ENCODE data around the gene CASZ1. TPM values are rescaled to one million over a fixed set of nuclear protein-coding genes. Genes with fewer than 3 reads are reported as not detected.

Gene CASZ1
- total RNA-seq, 4 donors from 2014 or later = 106 to 229 (median 160) TPM

GRCh38 chr1:10646347-10646861, 150.0 kb downstream of the CASZ1 start:
- H3K4me1 ChIP-seq = peaks cover 51% of the 10 kb centered on the region
- H3K4me3 ChIP-seq = no peak overlapping the region
- 59% methylated on average over 8 of the region's 12 CpGs for WGBS
- no peaks in the 10 kb centered on the region for H3K9me3 ChIP-seq
- TF ChIP-seq POLR2AphosphoS5 (IDR thresholded peaks at IDR 0.05) (peak in 1 of 3 donors; percentile 62), EP300 (IDR thresholded peaks at IDR 0.05) (no peak), POLR2A (IDR thresholded peaks at IDR 0.05) (no peak), CTCF (IDR thresholded peaks at IDR 0.05) (no peak)
- peak overlapping the region; percentile 31 for H3K27ac ChIP-seq
- peaks cover 36% of the 10 kb centered on the region for H3K36me3 ChIP-seq
- H3K27me3 ChIP-seq = no peaks in the 10 kb centered on the region
- no peak for DNase-seq (ENCODE audit: low spot score in 2 of 2)

- no peak for TF ChIP-seq CTCF (IDR thresholded peaks at IDR 0.05)
- TF ChIP-seq POLR2A (IDR thresholded peaks at IDR 0.05) = no peak
- no peak for TF ChIP-seq EP300 (IDR thresholded peaks at IDR 0.05)
- TF ChIP-seq POLR2AphosphoS5 (IDR thresholded peaks at IDR 0.05) = no peak
- 78% methylated on average over 32 of the region's 32 CpGs for WGBS
- no peaks in the 10 kb centered on the region for H3K9me3 ChIP-seq
Measured at GRCh38 chr1:10644307-10645128, 151.9 kb downstream of the CASZ1 start.

GRCh38 chr1:10643607-10644306, 152.7 kb downstream of the CASZ1 start:
- Histone ChIP-seq H3K4me3 (no peak overlapping the region), H3K27ac (peak overlapping the region; percentile 6), H3K9me3 (no peaks in the 10 kb centered on the region), H3K4me1 (peaks cover 70% of the 10 kb centered on the region), H3K36me3 (peaks cover 34% of the 10 kb centered on the region), H3K27me3 (no peaks in the 10 kb centered on the region)
- no peak for DNase-seq (ENCODE audit: low spot score in 2 of 2)
- WGBS = 82% methylated on average over 9 of the region's 17 CpGs
- TF ChIP-seq CTCF (IDR thresholded peaks at IDR 0.05) = no peak
- TF ChIP-seq POLR2A (IDR thresholded peaks at IDR 0.05) = no peak
- no peak for TF ChIP-seq EP300 (IDR thresholded peaks at IDR 0.05)
- TF ChIP-seq POLR2AphosphoS5 (IDR thresholded peaks at IDR 0.05) = no peak

More at GRCh38 chr1:10644307-10645128, 151.9 kb downstream of the CASZ1 start:
- Histone ChIP-seq H3K4me3 (no peak overlapping the region), H3K27ac (peak overlapping the region; percentile 6), H3K4me1 (peaks cover 70% of the 10 kb centered on the region), H3K27me3 (no peaks in the 10 kb centered on the region), H3K36me3 (peaks cover 31% of the 10 kb centered on the region)
- DNase-seq (ENCODE audit: low spot score in 2 of 2) = no peak

GRCh38 chr1:10642403-10643080, 153.9 kb downstream of the CASZ1 start:
- no peak for DNase-seq (ENCODE audit: low spot score in 2 of 2)
- no peak overlapping the region for H3K27ac ChIP-seq
- H3K4me1 ChIP-seq = peaks cover 69% of the 10 kb centered on the region
- H3K9me3 ChIP-seq = no peaks in the 10 kb centered on the region
- H3K4me3 ChIP-seq = no peak overlapping the region
- WGBS = 81% methylated on average over 17 of the region's 31 CpGs
- no peaks in the 10 kb centered on the region for H3K27me3 ChIP-seq
- TF ChIP-seq CTCF (IDR thresholded peaks at IDR 0.05) = no peak
- TF ChIP-seq EP300 (IDR thresholded peaks at IDR 0.05) = no peak
- TF ChIP-seq POLR2AphosphoS5 (IDR thresholded peaks at IDR 0.05) = no peak
- TF ChIP-seq POLR2A (IDR thresholded peaks at IDR 0.05) = no peak
- peaks cover 30% of the 10 kb centered on the region for H3K36me3 ChIP-seq
